ENCODE data around the gene ATXN2.

GRCh38 chr12:111521801-111522200 is 77.3 kb downstream of the ATXN2 start:
- no peak for TF ChIP-seq CTCF (conservative IDR thresholded peaks at IDR 0.05)
- no peak for TF ChIP-seq EZH2 (IDR thresholded peaks at IDR 0.05; ENCODE audit: low read depth)
